ENCODE results near the gene SC5D. TPM values are rescaled to one million over a fixed set of nuclear protein-coding genes. Genes with fewer than 3 reads are reported as not detected.

Gene SC5D
- total and polyA plus RNA-seq, 2 of the 8 experiments (the other 6 are each of a cell fraction or from before 2014, with no cell fraction given), result 73.9 to 90.3 TPM

GRCh38 chr11:121299417-121299816, 6.8 kb downstream of the SC5D start (continued):
- TF ChIP-seq, protein P1, sequence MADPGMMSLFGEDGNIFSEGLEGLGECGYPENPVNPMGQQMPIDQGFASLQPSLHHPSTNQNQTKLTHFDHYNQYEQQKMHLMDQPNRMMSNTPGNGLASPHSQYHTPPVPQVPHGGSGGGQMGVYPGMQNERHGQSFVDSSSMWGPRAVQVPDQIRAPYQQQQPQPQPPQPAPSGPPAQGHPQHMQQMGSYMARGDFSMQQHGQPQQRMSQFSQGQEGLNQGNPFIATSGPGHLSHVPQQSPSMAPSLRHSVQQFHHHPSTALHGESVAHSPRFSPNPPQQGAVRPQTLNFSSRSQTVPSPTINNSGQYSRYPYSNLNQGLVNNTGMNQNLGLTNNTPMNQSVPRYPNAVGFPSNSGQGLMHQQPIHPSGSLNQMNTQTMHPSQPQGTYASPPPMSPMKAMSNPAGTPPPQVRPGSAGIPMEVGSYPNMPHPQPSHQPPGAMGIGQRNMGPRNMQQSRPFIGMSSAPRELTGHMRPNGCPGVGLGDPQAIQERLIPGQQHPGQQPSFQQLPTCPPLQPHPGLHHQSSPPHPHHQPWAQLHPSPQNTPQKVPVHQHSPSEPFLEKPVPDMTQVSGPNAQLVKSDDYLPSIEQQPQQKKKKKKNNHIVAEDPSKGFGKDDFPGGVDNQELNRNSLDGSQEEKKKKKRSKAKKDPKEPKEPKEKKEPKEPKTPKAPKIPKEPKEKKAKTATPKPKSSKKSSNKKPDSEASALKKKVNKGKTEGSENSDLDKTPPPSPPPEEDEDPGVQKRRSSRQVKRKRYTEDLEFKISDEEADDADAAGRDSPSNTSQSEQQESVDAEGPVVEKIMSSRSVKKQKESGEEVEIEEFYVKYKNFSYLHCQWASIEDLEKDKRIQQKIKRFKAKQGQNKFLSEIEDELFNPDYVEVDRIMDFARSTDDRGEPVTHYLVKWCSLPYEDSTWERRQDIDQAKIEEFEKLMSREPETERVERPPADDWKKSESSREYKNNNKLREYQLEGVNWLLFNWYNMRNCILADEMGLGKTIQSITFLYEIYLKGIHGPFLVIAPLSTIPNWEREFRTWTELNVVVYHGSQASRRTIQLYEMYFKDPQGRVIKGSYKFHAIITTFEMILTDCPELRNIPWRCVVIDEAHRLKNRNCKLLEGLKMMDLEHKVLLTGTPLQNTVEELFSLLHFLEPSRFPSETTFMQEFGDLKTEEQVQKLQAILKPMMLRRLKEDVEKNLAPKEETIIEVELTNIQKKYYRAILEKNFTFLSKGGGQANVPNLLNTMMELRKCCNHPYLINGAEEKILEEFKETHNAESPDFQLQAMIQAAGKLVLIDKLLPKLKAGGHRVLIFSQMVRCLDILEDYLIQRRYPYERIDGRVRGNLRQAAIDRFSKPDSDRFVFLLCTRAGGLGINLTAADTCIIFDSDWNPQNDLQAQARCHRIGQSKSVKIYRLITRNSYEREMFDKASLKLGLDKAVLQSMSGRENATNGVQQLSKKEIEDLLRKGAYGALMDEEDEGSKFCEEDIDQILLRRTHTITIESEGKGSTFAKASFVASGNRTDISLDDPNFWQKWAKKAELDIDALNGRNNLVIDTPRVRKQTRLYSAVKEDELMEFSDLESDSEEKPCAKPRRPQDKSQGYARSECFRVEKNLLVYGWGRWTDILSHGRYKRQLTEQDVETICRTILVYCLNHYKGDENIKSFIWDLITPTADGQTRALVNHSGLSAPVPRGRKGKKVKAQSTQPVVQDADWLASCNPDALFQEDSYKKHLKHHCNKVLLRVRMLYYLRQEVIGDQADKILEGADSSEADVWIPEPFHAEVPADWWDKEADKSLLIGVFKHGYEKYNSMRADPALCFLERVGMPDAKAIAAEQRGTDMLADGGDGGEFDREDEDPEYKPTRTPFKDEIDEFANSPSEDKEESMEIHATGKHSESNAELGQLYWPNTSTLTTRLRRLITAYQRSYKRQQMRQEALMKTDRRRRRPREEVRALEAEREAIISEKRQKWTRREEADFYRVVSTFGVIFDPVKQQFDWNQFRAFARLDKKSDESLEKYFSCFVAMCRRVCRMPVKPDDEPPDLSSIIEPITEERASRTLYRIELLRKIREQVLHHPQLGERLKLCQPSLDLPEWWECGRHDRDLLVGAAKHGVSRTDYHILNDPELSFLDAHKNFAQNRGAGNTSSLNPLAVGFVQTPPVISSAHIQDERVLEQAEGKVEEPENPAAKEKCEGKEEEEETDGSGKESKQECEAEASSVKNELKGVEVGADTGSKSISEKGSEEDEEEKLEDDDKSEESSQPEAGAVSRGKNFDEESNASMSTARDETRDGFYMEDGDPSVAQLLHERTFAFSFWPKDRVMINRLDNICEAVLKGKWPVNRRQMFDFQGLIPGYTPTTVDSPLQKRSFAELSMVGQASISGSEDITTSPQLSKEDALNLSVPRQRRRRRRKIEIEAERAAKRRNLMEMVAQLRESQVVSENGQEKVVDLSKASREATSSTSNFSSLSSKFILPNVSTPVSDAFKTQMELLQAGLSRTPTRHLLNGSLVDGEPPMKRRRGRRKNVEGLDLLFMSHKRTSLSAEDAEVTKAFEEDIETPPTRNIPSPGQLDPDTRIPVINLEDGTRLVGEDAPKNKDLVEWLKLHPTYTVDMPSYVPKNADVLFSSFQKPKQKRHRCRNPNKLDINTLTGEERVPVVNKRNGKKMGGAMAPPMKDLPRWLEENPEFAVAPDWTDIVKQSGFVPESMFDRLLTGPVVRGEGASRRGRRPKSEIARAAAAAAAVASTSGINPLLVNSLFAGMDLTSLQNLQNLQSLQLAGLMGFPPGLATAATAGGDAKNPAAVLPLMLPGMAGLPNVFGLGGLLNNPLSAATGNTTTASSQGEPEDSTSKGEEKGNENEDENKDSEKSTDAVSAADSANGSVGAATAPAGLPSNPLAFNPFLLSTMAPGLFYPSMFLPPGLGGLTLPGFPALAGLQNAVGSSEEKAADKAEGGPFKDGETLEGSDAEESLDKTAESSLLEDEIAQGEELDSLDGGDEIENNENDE (IDR thresholded peaks at IDR 0.05; ENCODE audit: insufficient replicate concordance, low read length), result no peak
- no peak for TF ChIP-seq ATF3 (IDR thresholded peaks at IDR 0.05; ENCODE audit: insufficient read depth, low read depth, low read length)
- no peak for TF ChIP-seq SRF (IDR thresholded peaks at IDR 0.05; ENCODE audit: low read depth, low read length)
- no peak for TF ChIP-seq TEAD4 (IDR thresholded peaks at IDR 0.05; ENCODE audit: low read depth, low read length)
- no peak for TF ChIP-seq SP4 (IDR thresholded peaks at IDR 0.05; ENCODE audit: low read length)
- no peak for TF ChIP-seq E2F6 (IDR thresholded peaks at IDR 0.05)
- no peak for TF ChIP-seq TAF1 (IDR thresholded peaks at IDR 0.05; ENCODE audit: low read depth, low read length)
- TF ChIP-seq POLR2AphosphoS5 (IDR thresholded peaks at IDR 0.05; ENCODE audit: low read depth, low read length), result no peak
- TF ChIP-seq GABPA (IDR thresholded peaks at IDR 0.05; ENCODE audit: borderline replicate concordance, insufficient read depth, low read length), result no peak
- no peak for TF ChIP-seq CHD1 (IDR thresholded peaks at IDR 0.05; ENCODE audit: low read depth, low read length)
- no peak for TF ChIP-seq EP300 (IDR thresholded peaks at IDR 0.05; ENCODE audit: borderline replicate concordance in 1 of 2, low read depth in 2 of 2, low read length in 2 of 2)

All from H1 (cell line).